ENCODE data around the gene PRKN. TPM values are rescaled to one million over a fixed set of nuclear protein-coding genes. Genes with fewer than 3 reads are reported as not detected.
A peak's percentile ranks its signal among the peaks of the same experiment; 100 is the strongest.

PRKN gene
- total and polyA plus RNA-seq, 2 experiments from 2014 or later, result 1.2 to 2.3 TPM

DNA sequence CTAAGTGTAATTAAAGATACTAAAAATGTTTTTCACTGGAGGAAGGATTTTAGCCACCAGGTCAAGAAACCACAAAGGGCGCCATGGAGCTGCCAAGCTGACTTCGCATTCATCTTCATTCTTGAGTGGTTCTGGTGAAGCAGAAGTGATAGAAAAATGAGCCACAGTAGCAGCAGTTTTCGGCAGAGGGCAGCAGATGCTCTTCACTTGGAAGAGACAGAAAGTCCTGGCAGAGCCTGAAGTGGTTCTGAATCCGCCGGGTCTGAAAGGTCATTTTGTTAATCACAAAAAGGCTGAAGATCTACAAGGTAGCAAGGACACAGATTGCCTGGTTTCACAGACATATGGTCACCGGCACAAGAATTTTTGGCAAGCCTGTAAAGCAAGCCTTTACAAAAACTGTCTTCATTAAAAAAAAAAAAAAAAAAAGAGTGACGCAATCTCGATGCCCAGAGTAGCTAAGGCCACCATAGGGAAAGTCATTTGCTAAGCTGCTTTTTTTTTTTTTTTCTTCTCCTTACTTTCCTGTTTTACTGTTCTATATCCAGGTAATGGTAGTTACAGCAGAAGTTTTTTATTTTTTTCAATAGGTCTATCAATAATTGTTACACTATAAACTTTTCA is 1108.6 kb downstream of the PRKN start:
- Histone ChIP-seq H3K27ac (no peak overlapping the region), H3K79me2 (ENCODE audit: insufficient read depth) (no peaks in the 10 kb centered on the region), H3K4me3 (peak overlapping the region; percentile 62), H3K4me1 (ENCODE audit: insufficient read depth) (no peaks in the 10 kb centered on the region), H3K9ac (peak overlapping the region; percentile 35; the same call in 1 of the 2 replicates), H4K20me1 (ENCODE audit: insufficient read depth) (no peaks in the 10 kb centered on the region), H3K4me2 (ENCODE audit: unreplicated experiment) (peak overlapping the region; percentile 73), H3K27me3 (replicated peaks; ENCODE audit: insufficient read depth) (no peaks in the 10 kb centered on the region), H3K9me2 (ENCODE audit: insufficient read depth) (no peaks in the 10 kb centered on the region), H2AFZ (peak overlapping the region; percentile 63), H3K9me3 (ENCODE audit: low read depth) (no peaks in the 10 kb centered on the region), H3K36me3 (ENCODE audit: low read depth) (no peaks in the 10 kb centered on the region), H3F3A (ENCODE audit: insufficient read depth) (no peaks in the 10 kb centered on the region)
- WGBS, 2 experiments (ENCODE audit: low coverage in 1 of 2, low lambda C conversion rate in 2 of 2, missing lambda C conversion rate in 2 of 2), result 19 to 21% methylated on average over 8 of the region's 8 CpGs
- peak; percentile 87 for DNase-seq
- no peak for TF ChIP-seq EZH2phosphoT487 (IDR thresholded peaks at IDR 0.05; ENCODE audit: insufficient read depth, low read depth)
- TF ChIP-seq EZH2 (IDR thresholded peaks at IDR 0.05; ENCODE audit: insufficient read depth, poor library complexity, severe bottlenecking), result no peak
- in situ Hi-C loops (cut with MboI), result loop anchor here (10.0 kb wide), 1 partner anchor 204 kb away; no protein-coding TSS in a partner anchor

DNA sequence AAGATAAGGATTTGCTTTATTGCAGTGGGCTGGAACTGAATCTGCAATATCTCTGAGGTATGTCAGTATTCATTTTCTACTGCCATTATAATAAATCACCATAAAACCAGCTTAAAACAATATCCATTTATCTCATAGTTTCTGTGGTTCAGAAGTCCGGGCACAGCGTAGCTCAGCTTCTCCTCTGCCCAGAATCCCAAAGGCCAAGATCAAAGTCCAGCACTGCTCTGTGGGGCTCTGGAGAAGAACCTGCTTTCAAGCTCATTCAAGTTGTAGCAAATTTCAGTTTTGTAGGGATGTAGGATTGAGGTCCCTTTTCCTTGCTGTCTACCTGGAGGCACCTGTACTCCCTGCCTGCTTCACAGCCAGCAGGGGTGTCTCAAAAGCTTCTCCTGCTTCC is 1113.9 kb downstream of the PRKN start:
- H3F3A ChIP-seq (ENCODE audit: insufficient read depth), result no peaks in the 10 kb centered on the region
- H3K27me3 ChIP-seq (replicated peaks; ENCODE audit: insufficient read depth), result no peaks in the 10 kb centered on the region
- no peaks in the 10 kb centered on the region for H3K79me2 ChIP-seq (ENCODE audit: insufficient read depth)
- in situ Hi-C loops (cut with MboI), result loop anchor here (10.0 kb wide), 1 partner anchor 199 kb away; no protein-coding TSS in a partner anchor
- no peaks in the 10 kb centered on the region for H3K36me3 ChIP-seq (ENCODE audit: low read depth)
- 56 to 63% methylated on average over 2 of the region's 2 CpGs for WGBS, 2 experiments (ENCODE audit: low coverage in 1 of 2, low lambda C conversion rate in 2 of 2, missing lambda C conversion rate in 2 of 2)
- TF ChIP-seq EZH2phosphoT487 (IDR thresholded peaks at IDR 0.05; ENCODE audit: insufficient read depth, low read depth) (no peak), EZH2 (IDR thresholded peaks at IDR 0.05; ENCODE audit: insufficient read depth, poor library complexity, severe bottlenecking) (no peak)
- no peak overlapping the region for H2AFZ ChIP-seq
- H3K4me3 ChIP-seq, result no peak overlapping the region
- no peaks in the 10 kb centered on the region for H3K9me3 ChIP-seq (ENCODE audit: low read depth)
- H4K20me1 ChIP-seq (ENCODE audit: insufficient read depth), result no peaks in the 10 kb centered on the region
- no peak for DNase-seq
- no peak overlapping the region for H3K4me2 ChIP-seq (ENCODE audit: unreplicated experiment)
- H3K9me2 ChIP-seq (ENCODE audit: insufficient read depth), result no peaks in the 10 kb centered on the region
- no peak overlapping the region for H3K27ac ChIP-seq
- H3K4me1 ChIP-seq (ENCODE audit: insufficient read depth), result no peaks in the 10 kb centered on the region
- no peak overlapping the region for H3K9ac ChIP-seq

DNA sequence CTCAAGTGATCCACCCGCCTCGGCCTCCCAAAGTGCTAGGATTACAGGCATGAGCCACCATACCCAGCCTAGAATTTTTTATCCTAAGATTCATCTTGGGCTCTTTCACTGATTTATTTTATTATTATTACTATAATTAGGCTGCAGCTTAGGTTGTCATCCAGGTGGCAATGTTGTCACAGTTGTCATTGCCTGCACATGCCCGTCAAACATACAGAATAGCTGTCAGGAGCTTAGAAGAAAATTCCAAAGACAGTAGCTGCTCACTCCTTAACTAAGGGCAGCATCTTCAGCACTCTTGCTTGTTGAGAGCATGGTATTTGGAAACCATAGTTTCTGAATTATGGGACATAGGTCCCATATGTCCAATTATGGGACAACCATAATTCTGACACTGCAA is 1118.8 kb downstream of the PRKN start:
- H3K4me2 ChIP-seq (ENCODE audit: unreplicated experiment), result no peak overlapping the region
- no peaks in the 10 kb centered on the region for H3K4me1 ChIP-seq (ENCODE audit: insufficient read depth)
- H3K36me3 ChIP-seq (ENCODE audit: low read depth), result no peaks in the 10 kb centered on the region
- DNase-seq, result no peak
- 81 to 86% methylated on average over 3 of the region's 3 CpGs for WGBS, 2 experiments (ENCODE audit: low coverage in 1 of 2, low lambda C conversion rate in 2 of 2, missing lambda C conversion rate in 2 of 2)
- H3K79me2 ChIP-seq (ENCODE audit: insufficient read depth), result no peaks in the 10 kb centered on the region
- H4K20me1 ChIP-seq (ENCODE audit: insufficient read depth), result no peaks in the 10 kb centered on the region
- H2AFZ ChIP-seq, result no peak overlapping the region
- H3K27me3 ChIP-seq (replicated peaks; ENCODE audit: insufficient read depth), result no peaks in the 10 kb centered on the region
- no peaks in the 10 kb centered on the region for H3F3A ChIP-seq (ENCODE audit: insufficient read depth)
- H3K4me3 ChIP-seq, result no peak overlapping the region
- in situ Hi-C loops (cut with MboI), result no loop called here
- H3K9me3 ChIP-seq (ENCODE audit: low read depth), result no peaks in the 10 kb centered on the region
- no peak overlapping the region for H3K27ac ChIP-seq
- no peak overlapping the region for H3K9ac ChIP-seq
- no peak for TF ChIP-seq EZH2phosphoT487 (IDR thresholded peaks at IDR 0.05; ENCODE audit: insufficient read depth, low read depth)
- TF ChIP-seq EZH2 (IDR thresholded peaks at IDR 0.05; ENCODE audit: insufficient read depth, poor library complexity, severe bottlenecking), result no peak
- no peaks in the 10 kb centered on the region for H3K9me2 ChIP-seq (ENCODE audit: insufficient read depth)

DNA sequence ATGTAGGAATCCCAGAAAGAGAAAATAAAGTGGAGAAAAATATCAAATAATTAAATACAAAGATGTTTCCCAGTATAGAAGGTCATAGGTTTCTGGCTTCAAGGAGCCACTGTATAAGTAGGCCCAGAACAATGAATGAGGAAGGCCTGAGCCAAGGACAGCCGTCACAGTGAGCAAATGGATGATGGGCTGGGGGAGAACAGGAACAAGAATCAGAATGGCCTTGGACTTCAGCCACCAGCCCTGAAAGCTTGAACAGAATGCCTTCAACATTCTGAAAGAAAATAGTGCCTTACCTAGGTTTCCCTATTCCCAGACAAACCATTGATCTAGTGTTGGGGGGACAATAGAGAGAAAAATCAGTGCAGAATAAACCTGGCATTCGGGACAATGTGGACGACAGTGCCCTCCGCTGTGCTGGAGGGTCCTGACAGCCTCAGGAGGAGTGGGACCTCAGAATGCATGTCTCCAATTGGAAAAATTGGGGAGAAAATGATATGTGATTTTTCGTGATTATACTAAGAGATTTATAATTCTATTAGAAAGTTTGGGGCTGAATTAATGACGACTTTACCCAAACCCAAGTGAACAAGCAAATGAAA is 1119.8 kb downstream of the PRKN start:
- no peak overlapping the region for H2AFZ ChIP-seq
- WGBS, 2 experiments (ENCODE audit: low coverage in 1 of 2, low lambda C conversion rate in 2 of 2, missing lambda C conversion rate in 2 of 2), result 81 to 82% methylated on average over 6 of the region's 6 CpGs
- H3K79me2 ChIP-seq (ENCODE audit: insufficient read depth), result no peaks in the 10 kb centered on the region
- no peaks in the 10 kb centered on the region for H3F3A ChIP-seq (ENCODE audit: insufficient read depth)
- in situ Hi-C loops (cut with MboI), result no loop called here
- no peak overlapping the region for H3K4me3 ChIP-seq
- no peaks in the 10 kb centered on the region for H3K36me3 ChIP-seq (ENCODE audit: low read depth)
- no peaks in the 10 kb centered on the region for H3K9me2 ChIP-seq (ENCODE audit: insufficient read depth)
- H3K9me3 ChIP-seq (ENCODE audit: low read depth), result no peaks in the 10 kb centered on the region
- H4K20me1 ChIP-seq (ENCODE audit: insufficient read depth), result no peaks in the 10 kb centered on the region
- no peak overlapping the region for H3K27ac ChIP-seq
- no peak for TF ChIP-seq EZH2 (IDR thresholded peaks at IDR 0.05; ENCODE audit: insufficient read depth, poor library complexity, severe bottlenecking)
- no peak for TF ChIP-seq EZH2phosphoT487 (IDR thresholded peaks at IDR 0.05; ENCODE audit: insufficient read depth, low read depth)
- H3K27me3 ChIP-seq (replicated peaks; ENCODE audit: insufficient read depth), result no peaks in the 10 kb centered on the region
- no peak overlapping the region for H3K9ac ChIP-seq
- no peaks in the 10 kb centered on the region for H3K4me1 ChIP-seq (ENCODE audit: insufficient read depth)
- H3K4me2 ChIP-seq (ENCODE audit: unreplicated experiment), result no peak overlapping the region
- DNase-seq, result no peak
